Left lung (tissue), 10 donors: ENCODE measurements around the gene XRCC2. TPM values are rescaled to one million over a fixed set of nuclear protein-coding genes. Genes with fewer than 3 reads are reported as not detected.

Experiments
- ATAC-seq: fragments of 200-7000 bp; cut with Tn5 transposase; one replicate; pipeline ENCODE4 v1.9.1; 2020; ENCODE audit warnings: moderate library complexity
- DNase-seq, 4 donors: peaks; one replicate each; pipeline ENCODE4 v3.0.0-alpha.2; 2013 to 2020
- H3K27ac ChIP-seq, 2 donors: fragments of 200-600 bp; sonication (generic) in 1 of 2; one replicate each; pipeline versions ENCODE4 v1.5.0 to v1.8.0; 2020 to 2021
- H3K27me3 ChIP-seq, 2 donors: fragments of 200-600 bp; sonication (generic) in 1 of 2; one replicate each; pipeline versions ENCODE4 v1.5.0 to v1.8.0; 2020 to 2021
- H3K36me3 ChIP-seq, 2 donors: fragments of 200-600 bp; sonication (generic) in 1 of 2; one replicate each; pipeline versions ENCODE4 v1.5.0 to v1.8.0; 2020 to 2021
- H3K4me1 ChIP-seq, 2 donors: fragments of 200-600 bp; one replicate each; pipeline ENCODE4 v1.8.0; 2021
- H3K4me3 ChIP-seq, 2 donors: fragments of 200-600 bp; sonication (generic) in 1 of 2; one replicate each; pipeline versions ENCODE4 v1.5.0 to v1.8.0; 2020 to 2021; ENCODE audit warnings: mild to moderate bottlenecking in 1 of 2
- H3K9me3 ChIP-seq, 2 donors: fragments of 200-600 bp; sonication (generic) in 1 of 2; one replicate each; pipeline versions ENCODE4 v1.5.0 to v1.8.0; 2020 to 2021
- CTCF ChIP-seq, 2 donors: fragments of 200-600 bp; sonication (generic) in 1 of 2; IDR thresholded peaks; one replicate each; pipeline versions ENCODE4 v1.5.0 to v1.8.0; 2021; ENCODE audit warnings: antibody characterized with exemption in 2 of 2
- intact Hi-C, 2 donors: fragments of 100-400 bp; cut with DNase I; formaldehyde crosslinking; loops; one replicate each; pipeline versions ENCODE4 v1.11.2 to v1.14.2; 2022
- polyA plus RNA-seq, 6 donors: library from polyadenylated mRNA; unstranded; fragments of 120-200 nt; gene quantifications; one replicate each; pipeline ENCODE4 v1.2.1, GENCODE V29; 2013; ENCODE audit not compliant: insufficient read length in 6 of 6
- total RNA-seq, 2 donors: library from RNA; stranded (reverse); fragmentation: NEBNext Ultra II Directional; extraction: Animal tissue kit (Norgen Biotek cat#: 25700); gene quantifications; one replicate each; pipeline ENCODE4 v1.2.1, GENCODE V29; 2021
- donor health status: DM: no; HTN: yes; CAD: no.
- donor health status: DM: no; HTN: no; CAD: no.

XRCC2 gene
- total and polyA plus RNA-seq, 8 donors, result 1.8 to 14.3 (median 10.9) TPM

GRCh38 chr7:152621426-152621825 is 54.5 kb downstream of the XRCC2 start:
- intact Hi-C loops, result no loop called here
- no peak overlapping the region for H3K27ac ChIP-seq
- DNase-seq (no peak), ATAC-seq (no peak)
- H3K27me3 ChIP-seq, result no peaks in the 10 kb centered on the region
- no peak overlapping the region for H3K4me3 ChIP-seq
- H3K4me1 ChIP-seq, result no peaks in the 10 kb centered on the region
- no peaks in the 10 kb centered on the region for H3K9me3 ChIP-seq
- no peaks in the 10 kb centered on the region for H3K36me3 ChIP-seq
- no peak for TF ChIP-seq CTCF (IDR thresholded peaks at IDR 0.05)

GRCh38 chr7:152619027-152619739 is 56.8 kb downstream of the XRCC2 start:
- ATAC-seq, result no peak
- intact Hi-C loops, result no loop called here

GRCh38 chr7:152618427-152618826 is 57.5 kb downstream of the XRCC2 start:
- Histone ChIP-seq H3K27ac (no peak overlapping the region), H3K9me3 (no peaks in the 10 kb centered on the region), H3K36me3 (no peaks in the 10 kb centered on the region), H3K27me3 (no peaks in the 10 kb centered on the region), H3K4me3 (no peak overlapping the region), H3K4me1 (no peaks in the 10 kb centered on the region)
- TF ChIP-seq CTCF (IDR thresholded peaks at IDR 0.05), result no peak
- ATAC-seq, result no peak
- intact Hi-C loops, result no loop called here
- DNase-seq, result no peak

More at GRCh38 chr7:152619027-152619739, 56.8 kb downstream of the XRCC2 start:
- no peaks in the 10 kb centered on the region for H3K4me1 ChIP-seq
- H3K27me3 ChIP-seq, result no peaks in the 10 kb centered on the region
- H3K4me3 ChIP-seq, result no peak overlapping the region
- no peak for DNase-seq
- no peak overlapping the region for H3K27ac ChIP-seq
- H3K36me3 ChIP-seq, result no peaks in the 10 kb centered on the region
- H3K9me3 ChIP-seq, result no peaks in the 10 kb centered on the region
- no peak for TF ChIP-seq CTCF (IDR thresholded peaks at IDR 0.05)

- ATAC-seq, result no peak
- H3K4me1 ChIP-seq, result no peaks in the 10 kb centered on the region
Measured at GRCh38 chr7:152617056-152617455, 58.9 kb downstream of the XRCC2 start.

More at GRCh38 chr7:152617056-152617455, 58.9 kb downstream of the XRCC2 start:
- no peak overlapping the region for H3K4me3 ChIP-seq
- no peaks in the 10 kb centered on the region for H3K36me3 ChIP-seq
- no peaks in the 10 kb centered on the region for H3K9me3 ChIP-seq
- intact Hi-C loops, result no loop called here
- DNase-seq, result no peak
- H3K27ac ChIP-seq, result no peak overlapping the region
- TF ChIP-seq CTCF (IDR thresholded peaks at IDR 0.05), result no peak
- H3K27me3 ChIP-seq, result no peaks in the 10 kb centered on the region
